ENCODE data around the gene EYS.

EYS gene

DNA sequence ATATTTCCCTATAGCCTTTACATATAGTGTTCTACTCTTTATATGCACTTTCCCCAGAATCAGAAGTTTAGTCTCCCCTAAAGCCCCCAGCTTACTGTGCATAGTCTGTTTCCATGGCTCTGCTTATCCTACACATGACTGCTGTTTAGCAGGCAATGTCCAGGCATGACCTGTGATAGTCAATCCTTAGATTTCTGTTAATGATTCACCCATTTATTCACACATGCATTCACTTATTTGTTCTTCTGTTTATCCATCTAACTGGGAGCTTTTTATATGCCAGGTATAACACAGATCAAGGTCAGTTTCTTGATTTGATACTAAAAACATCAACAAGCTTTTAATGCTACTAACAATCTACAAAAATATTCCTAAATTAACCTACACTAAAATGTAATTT lies 1770.6 kb downstream of the EYS start:
- TF ChIP-seq, protein P1, sequence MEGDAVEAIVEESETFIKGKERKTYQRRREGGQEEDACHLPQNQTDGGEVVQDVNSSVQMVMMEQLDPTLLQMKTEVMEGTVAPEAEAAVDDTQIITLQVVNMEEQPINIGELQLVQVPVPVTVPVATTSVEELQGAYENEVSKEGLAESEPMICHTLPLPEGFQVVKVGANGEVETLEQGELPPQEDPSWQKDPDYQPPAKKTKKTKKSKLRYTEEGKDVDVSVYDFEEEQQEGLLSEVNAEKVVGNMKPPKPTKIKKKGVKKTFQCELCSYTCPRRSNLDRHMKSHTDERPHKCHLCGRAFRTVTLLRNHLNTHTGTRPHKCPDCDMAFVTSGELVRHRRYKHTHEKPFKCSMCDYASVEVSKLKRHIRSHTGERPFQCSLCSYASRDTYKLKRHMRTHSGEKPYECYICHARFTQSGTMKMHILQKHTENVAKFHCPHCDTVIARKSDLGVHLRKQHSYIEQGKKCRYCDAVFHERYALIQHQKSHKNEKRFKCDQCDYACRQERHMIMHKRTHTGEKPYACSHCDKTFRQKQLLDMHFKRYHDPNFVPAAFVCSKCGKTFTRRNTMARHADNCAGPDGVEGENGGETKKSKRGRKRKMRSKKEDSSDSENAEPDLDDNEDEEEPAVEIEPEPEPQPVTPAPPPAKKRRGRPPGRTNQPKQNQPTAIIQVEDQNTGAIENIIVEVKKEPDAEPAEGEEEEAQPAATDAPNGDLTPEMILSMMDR (IDR thresholded peaks at IDR 0.05), result no peak

DNA sequence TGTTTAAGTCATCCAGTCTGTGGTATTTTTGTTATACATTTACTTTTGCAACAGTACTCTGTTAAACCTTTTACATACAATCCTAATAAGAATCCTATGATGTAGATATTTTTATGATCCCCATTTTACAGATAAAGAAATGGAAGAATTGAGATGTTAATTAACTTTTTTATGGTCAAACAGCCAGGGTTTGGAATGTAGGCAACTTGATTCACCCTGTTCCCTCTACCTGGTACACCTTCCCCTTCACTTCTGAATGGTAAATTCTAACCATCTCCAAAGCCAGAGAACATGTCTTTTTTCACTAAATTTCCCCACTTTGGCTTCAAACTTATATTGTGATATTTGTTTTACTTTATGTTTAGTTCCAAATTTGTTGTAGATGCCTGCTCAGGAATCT lies 1771.3 kb downstream of the EYS start:
- TF ChIP-seq, protein P1 (IDR thresholded peaks at IDR 0.05), result no peak

DNA sequence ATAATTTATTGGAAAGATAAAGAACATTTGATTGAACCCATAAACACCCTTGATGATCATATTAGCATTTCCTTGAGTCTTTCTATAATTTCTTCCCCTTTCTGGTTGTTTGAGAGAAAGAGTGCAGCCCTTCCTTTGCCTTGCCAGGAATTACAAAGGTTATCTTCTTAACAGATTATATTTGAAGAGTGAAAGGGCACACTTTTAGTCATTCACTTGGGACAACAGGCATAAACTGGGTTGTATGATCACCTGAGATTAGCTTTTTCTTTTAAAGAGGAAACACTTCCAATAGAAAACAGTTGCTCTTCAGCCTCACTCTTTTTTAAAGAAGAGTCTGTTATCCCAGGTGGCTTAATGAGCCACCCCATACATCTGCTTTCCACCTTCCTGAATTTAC lies 1776.2 kb downstream of the EYS start:
- TF ChIP-seq, protein P1 (IDR thresholded peaks at IDR 0.05), result no peak

DNA sequence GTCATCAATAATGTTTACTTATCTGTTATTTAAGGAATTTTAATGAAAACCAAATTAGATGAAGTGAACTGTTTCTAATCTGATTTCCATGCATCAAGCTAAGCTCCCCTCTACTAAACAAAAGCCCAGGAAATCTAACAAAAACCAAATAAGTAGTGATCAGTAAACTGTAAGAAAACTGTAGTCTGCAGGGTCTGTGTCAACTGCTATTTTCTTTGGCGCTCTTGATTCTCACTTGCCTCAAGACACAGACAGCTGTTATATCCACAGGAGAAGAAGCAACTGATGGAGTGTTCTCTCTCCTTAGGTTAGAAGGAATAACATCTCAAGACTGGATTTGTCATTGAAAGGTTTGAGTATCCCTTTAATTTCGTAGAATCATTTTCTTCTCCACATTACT lies 1777.9 kb downstream of the EYS start:
- TF ChIP-seq, protein P1 (IDR thresholded peaks at IDR 0.05), result no peak

DNA sequence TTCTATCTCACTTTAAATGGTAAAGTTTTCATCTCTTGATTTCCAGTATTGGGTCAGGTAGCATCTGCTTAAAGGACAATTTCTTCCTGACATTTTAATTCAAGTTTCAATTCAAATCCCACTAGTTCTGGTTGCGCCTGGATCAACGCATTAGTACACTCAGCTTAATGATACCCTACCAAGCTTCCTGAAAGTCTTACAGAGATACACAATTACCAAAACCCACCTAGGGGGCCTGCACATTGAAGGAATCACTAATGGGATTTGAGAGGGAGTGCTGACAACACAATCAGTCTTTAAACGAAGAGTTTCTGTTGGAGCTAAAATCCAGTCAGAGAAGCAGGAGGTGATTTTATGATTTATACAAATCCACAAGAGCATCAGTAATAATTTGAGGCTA lies 1778.4 kb downstream of the EYS start:
- TF ChIP-seq, protein P1 (IDR thresholded peaks at IDR 0.05), result no peak

DNA sequence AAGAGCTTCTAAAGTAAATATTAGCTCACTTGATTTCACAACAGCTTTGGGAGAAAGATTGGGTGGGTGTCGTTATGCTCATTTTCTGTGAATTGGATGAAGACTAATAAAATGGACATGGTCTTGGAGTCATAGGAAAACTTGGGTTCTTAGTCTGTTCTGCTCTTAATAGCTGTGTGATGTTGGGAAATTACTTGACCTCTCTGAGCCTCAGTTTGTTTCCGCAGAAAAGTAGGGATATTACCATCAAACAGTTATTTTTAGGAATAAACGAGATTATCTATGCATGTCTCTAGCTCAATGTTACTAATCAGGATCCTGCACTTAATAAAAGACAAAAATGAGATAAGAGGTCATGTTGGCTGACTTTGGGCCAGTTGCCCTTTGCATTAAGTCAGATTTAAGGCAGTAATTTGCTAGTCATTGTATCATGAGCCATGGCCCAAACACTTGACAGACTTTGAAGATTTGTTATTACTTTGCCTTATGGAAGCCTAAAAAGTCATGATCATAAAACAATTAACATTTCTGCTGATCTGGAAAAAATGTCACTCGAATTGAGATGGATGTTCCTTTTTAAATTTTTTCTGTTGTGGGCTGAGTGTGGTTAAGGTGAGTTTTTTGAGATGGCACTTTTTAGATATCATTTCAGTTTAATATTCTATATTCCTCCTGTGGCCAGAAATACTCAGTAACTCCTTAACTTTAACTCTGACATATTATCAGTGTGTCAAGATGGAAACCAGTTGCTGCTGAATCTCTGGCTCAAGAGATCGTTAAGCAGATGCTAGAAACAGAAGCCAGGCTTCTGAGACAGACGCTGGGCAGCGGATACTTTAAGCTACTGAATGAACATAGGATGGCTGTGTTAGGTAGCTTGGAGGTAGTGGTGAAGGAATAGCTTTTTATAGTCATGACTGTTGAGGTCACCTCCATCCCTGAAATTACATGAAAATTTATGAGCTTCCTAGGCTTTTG lies 1779.8 kb downstream of the EYS start:
- TF ChIP-seq, protein P1 (IDR thresholded peaks at IDR 0.05), result no peak

DNA sequence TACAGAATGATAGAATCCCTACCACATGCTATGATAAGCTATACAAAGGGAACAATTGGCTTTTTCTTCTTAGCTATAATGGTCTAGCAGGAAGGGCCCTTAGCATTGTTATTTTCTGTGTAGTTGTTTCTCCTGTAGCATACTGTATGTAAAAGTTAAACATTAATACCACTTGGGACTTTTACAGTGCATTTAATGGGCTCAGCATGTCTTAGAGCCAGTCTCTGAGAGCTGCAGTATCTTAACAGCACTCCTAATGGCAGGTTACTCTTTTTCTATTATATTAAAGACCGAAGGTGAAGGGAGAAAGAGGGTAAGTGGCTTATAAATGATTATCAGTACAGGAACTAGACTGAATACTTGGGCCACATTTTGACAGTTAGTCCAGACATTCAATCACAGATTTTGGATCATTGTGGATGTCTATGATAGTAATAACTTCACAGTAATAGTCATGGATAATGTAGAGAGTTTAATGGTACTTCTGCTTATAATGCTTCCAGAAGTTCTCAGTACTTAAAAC lies 1780.7 kb downstream of the EYS start:
- TF ChIP-seq, protein P1 (IDR thresholded peaks at IDR 0.05), result no peak

Measured in LNCAP (cell line).